Upper lobe of left lung (tissue), 6 donors: ENCODE results near the gene NHERF1. TPM values are rescaled to one million over a fixed set of nuclear protein-coding genes. Genes with fewer than 3 reads are reported as not detected.

Experiments used
- ATAC-seq, 2 donors: fragments of 200-7000 bp; cut with Tn5 transposase; one replicate each; pipeline ENCODE4 v1.9.1; 2022; ENCODE audit warnings: mild to moderate bottlenecking in 2 of 2, moderate library complexity in 2 of 2; ENCODE audit not compliant: low FRiP score in 2 of 2
- DNase-seq, 2 donors: peaks; one replicate each; pipeline ENCODE4 v3.0.0-alpha.2; 2019 to 2020
- H3K27ac ChIP-seq, 4 donors: fragments of 200-600 bp; sonication (generic); one replicate each; pipeline ENCODE4 v1.5.1; 2016 to 2019
- H3K27me3 ChIP-seq, 4 donors: fragments of 200-600 bp; sonication (generic); one replicate each; pipeline ENCODE4 v1.5.1; 2017 to 2019
- H3K36me3 ChIP-seq, 4 donors: fragments of 200-600 bp; sonication (generic); one replicate each; pipeline ENCODE4 v1.5.1; 2016 to 2019
- H3K4me1 ChIP-seq, 4 donors: fragments of 200-600 bp; sonication (generic); one replicate each; pipeline ENCODE4 v1.5.1; 2018 to 2019
- H3K4me3 ChIP-seq, 4 donors: fragments of 200-600 bp; sonication (generic); one replicate each; pipeline ENCODE4 v1.5.1; 2017 to 2019; ENCODE audit warnings: mild to moderate bottlenecking in 2 of 4, moderate library complexity in 1 of 4
- H3K9me3 ChIP-seq, 4 donors: fragments of 200-600 bp; sonication (generic); one replicate each; pipeline ENCODE4 v1.5.1; 2018 to 2019
- EP300 ChIP-seq, 4 donors: sonication (generic); formaldehyde crosslinking; IDR thresholded peaks; one replicate each; pipeline ENCODE4 v1.5.1; 2017; ENCODE audit warnings: antibody characterized with exemption in 4 of 4, control low read depth in 2 of 4
- POLR2A ChIP-seq, 4 donors: fragments of 450-650 bp; IDR thresholded peaks; one replicate each; pipeline ENCODE4 v1.5.1; 2016 to 2017; ENCODE audit warnings: antibody characterized with exemption in 4 of 4, mild to moderate bottlenecking in 2 of 4
- POLR2AphosphoS5 ChIP-seq, 2 donors: sonication (generic); formaldehyde crosslinking; IDR thresholded peaks; one replicate each; pipeline ENCODE4 v1.5.1; 2017; ENCODE audit warnings: antibody characterized with exemption in 2 of 2
- WGBS, 2 donors: methylation state at CpG; one replicate each; pipeline ENCODE4 v1.1.5; 2017 to 2018; 5-methylcytosine and 5-hydroxymethylcytosine counted together
- total RNA-seq, 6 donors: library from RNA; depleted of rRNA in 4 of 6; stranded (reverse); fragments of >200 nt in 4 of 6; gene quantifications; one replicate each; pipeline versions ENCODE4 v1.1.0 to v1.2.1, GENCODE V29; 2016 to 2021
- TF ChIP-seq, protein P1 (sequence below), 6 experiments: fragments of 450-650 bp in 4 of 6; fragments of 200-600 bp in 2 of 6; sonication (generic) in 2 of 6; IDR thresholded peaks; one replicate each; pipeline ENCODE4 v1.5.1; 2016 to 2019; ENCODE audit warnings: antibody characterized with exemption in 6 of 6
- donor health status: DM: no; HTN: no; CAD: no; lungs with moderate emphysema.
- donor health status: DM: no; HTN: yes; CAD: no; lungs with severe emphysema.

The NHERF1 gene
- total RNA-seq, 6 donors from 2014 or later: 21.6 to 49.4 (median 34.8) TPM

DNA sequence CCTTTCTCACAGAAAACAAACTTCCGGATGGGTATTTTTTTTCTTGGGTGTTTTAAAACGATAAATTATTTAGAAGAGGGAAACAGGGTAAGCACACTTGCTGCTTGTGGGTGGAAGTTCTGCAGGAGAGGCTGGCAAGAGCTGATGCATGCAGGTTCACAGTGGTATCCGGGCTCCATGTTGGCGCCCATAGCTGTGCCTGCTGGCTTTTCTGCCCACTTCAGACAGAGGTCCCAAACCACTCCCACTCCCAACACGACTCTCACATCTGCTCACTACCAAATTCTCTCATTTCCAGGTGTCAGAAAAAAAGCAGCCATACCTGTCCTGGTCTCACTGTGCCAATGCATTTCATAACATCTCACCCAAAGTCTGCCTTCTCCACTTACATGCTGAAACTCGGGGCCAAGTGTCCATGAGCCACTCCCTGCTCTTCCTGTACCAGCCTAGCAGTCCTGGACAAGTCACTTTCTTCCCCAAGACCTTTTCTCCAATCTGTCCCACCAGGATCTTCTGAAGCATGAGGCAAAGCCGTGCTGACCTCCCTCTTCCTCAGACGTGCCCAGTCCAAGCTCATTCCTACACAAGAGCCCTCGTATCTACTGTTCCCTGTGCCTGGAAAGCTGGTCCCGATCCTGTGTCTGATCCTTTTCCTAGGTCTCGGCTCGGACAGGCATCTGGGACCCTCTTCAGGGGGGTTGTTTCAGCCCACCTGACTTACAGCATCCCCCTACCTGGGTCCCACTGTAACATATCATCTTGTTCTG, 37.2 kb upstream of the NHERF1 start:
- Histone ChIP-seq H3K36me3 (no peaks in the 10 kb centered on the region), H3K27me3 (no peaks in the 10 kb centered on the region), H3K9me3 (no peaks in the 10 kb centered on the region), H3K27ac (no peak overlapping the region), H3K4me3 (peak overlapping the region in 3 of 4 donors; percentile 4 to 47 (median 10)), H3K4me1 (peaks cover 0 to 28% (median 0%) of the 10 kb centered on the region in 4 donors)
- TF ChIP-seq POLR2AphosphoS5 (IDR thresholded peaks at IDR 0.05): no peak
- TF ChIP-seq, protein P1, sequence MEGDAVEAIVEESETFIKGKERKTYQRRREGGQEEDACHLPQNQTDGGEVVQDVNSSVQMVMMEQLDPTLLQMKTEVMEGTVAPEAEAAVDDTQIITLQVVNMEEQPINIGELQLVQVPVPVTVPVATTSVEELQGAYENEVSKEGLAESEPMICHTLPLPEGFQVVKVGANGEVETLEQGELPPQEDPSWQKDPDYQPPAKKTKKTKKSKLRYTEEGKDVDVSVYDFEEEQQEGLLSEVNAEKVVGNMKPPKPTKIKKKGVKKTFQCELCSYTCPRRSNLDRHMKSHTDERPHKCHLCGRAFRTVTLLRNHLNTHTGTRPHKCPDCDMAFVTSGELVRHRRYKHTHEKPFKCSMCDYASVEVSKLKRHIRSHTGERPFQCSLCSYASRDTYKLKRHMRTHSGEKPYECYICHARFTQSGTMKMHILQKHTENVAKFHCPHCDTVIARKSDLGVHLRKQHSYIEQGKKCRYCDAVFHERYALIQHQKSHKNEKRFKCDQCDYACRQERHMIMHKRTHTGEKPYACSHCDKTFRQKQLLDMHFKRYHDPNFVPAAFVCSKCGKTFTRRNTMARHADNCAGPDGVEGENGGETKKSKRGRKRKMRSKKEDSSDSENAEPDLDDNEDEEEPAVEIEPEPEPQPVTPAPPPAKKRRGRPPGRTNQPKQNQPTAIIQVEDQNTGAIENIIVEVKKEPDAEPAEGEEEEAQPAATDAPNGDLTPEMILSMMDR (IDR thresholded peaks at IDR 0.05): no peak
- TF ChIP-seq POLR2A (IDR thresholded peaks at IDR 0.05): no peak
- TF ChIP-seq EP300 (IDR thresholded peaks at IDR 0.05): no peak
- 54 to 61% methylated on average over 12 of the region's 12 CpGs for WGBS, 2 donors
- ATAC-seq: no peak
- DNase-seq: no peak

DNA sequence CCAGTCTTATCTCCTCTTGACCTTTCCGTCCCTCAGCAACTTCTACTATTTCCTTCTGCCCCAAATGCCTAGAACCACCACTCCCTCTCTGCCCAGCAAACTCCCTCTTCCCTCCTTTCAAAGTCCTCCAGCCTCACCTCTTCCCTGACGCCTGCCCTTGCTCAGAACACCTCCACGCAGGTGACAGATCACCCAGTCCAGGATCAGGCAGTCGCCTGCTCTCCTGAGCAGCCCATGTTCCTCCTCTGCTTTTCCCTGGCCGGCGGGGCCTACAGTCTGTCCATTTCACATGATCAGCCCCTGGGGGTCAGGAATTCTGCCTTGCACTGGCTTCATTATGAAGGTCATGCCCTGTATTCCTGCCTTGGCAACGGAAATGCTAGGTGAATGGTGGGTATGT, 36.1 kb upstream of the NHERF1 start:
- H3K27ac ChIP-seq: peak overlapping the region; percentile 53 to 77 (median 64)
- no peaks in the 10 kb centered on the region for H3K36me3 ChIP-seq
- peak in 1 of 2 donors; percentile 37 for ATAC-seq
- peaks cover 0 to 28% (median 0%) of the 10 kb centered on the region in 4 donors for H3K4me1 ChIP-seq
- H3K4me3 ChIP-seq: peak overlapping the region in 3 of 4 donors; percentile 26 to 47 (median 33)
- TF ChIP-seq POLR2AphosphoS5 (IDR thresholded peaks at IDR 0.05): no peak
- no peak for TF ChIP-seq EP300 (IDR thresholded peaks at IDR 0.05)
- TF ChIP-seq, protein P1 (IDR thresholded peaks at IDR 0.05): no peak
- no peaks in the 10 kb centered on the region for H3K27me3 ChIP-seq
- no peaks in the 10 kb centered on the region for H3K9me3 ChIP-seq
- DNase-seq: no peak
- WGBS, 2 donors: 49 to 50% methylated on average over 6 to 7 of the region's 7 CpGs

DNA sequence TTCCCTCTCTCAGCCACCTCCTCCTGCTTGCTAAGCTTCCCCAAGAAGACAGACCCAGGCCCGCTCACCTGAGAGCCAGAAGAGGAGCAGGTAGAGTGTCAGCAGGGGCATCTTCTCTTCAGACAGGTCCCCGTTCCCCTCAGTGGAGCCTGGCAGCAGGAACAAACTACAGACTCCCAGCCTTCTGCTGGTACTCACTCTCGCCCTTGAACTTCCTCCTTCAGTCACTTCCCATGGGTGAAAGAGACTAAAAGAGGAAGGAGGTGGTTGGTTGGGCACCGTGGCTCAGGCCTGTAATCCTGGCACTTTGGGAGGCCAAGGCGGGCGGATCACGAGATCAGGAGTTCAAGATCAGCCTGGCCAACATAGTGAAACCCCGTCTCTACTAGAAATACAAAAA, 35.7 kb upstream of the NHERF1 start, which contains the start of gene CD300LF:
TSS of gene CD300LF (minus strand) at position 168 of the 400 bp plus-strand sequence. CDS start at position 111, 57 bp downstream.
- DNase-seq: peak in 1 of 2 donors; percentile 75
- peak within 1 kb of the TSS; percentile 53 to 77 (median 64) for H3K27ac ChIP-seq
- peaks cover 0 to 28% (median 0%) of the 10 kb centered on the region in 4 donors for H3K4me1 ChIP-seq
- H3K4me3 ChIP-seq: peak within 1 kb of the TSS in 3 of 4 donors; percentile 26 to 47 (median 33)
- TF ChIP-seq EP300 (IDR thresholded peaks at IDR 0.05) (no peak), POLR2A (IDR thresholded peaks at IDR 0.05) (peak in 1 of 4 donors; percentile 58), POLR2AphosphoS5 (IDR thresholded peaks at IDR 0.05) (peak in 1 of 2 donors; percentile 13)
- TF ChIP-seq, protein P1 (IDR thresholded peaks at IDR 0.05): no peak
- H3K27me3 ChIP-seq: no peaks in the 10 kb centered on the region
- no peaks in the 10 kb centered on the region for H3K9me3 ChIP-seq
- peak; percentile 44 to 89 for ATAC-seq
- H3K36me3 ChIP-seq: no peaks in the 10 kb centered on the region
- WGBS, 2 donors: 53 to 81% methylated on average over 8 of the region's 8 CpGs

DNA sequence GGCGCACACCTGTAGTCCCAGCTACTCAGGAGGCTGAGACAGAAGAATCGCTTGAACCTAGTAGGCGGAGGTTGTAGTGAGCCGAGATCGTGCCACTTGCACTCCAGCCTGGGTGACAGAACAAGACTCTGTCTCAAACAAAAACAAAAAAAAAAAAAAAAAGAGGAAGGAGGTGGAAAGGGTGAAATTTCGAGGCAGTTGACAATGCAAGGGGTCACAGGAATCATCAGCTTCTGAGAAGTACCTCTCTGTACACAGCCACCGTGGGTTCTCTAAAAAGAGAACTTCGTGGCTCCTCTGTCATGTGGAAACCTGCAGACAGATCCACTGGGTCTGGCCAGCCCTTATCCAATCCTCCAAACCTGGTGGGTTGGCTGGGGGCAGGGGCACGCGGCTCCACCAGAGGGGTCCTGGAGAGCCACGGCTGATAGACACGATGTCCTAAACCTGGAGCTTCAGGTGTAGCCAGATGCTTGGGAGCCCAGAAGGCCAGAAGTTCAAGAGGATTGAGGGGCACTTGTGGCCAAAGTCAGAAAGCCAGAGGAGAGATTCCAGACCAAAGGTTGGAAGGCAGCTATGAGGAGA, 35.2 kb upstream of the NHERF1 start:
- no peaks in the 10 kb centered on the region for H3K9me3 ChIP-seq
- DNase-seq: no peak
- H3K27ac ChIP-seq: peak overlapping the region; percentile 34 to 77 (median 64)
- ATAC-seq: peak; percentile 38 to 40
- WGBS, 2 donors: 67 to 75% methylated on average over 12 of the region's 12 CpGs
- H3K36me3 ChIP-seq: no peaks in the 10 kb centered on the region
- no peak for TF ChIP-seq POLR2AphosphoS5 (IDR thresholded peaks at IDR 0.05)
- TF ChIP-seq EP300 (IDR thresholded peaks at IDR 0.05): no peak
- TF ChIP-seq POLR2A (IDR thresholded peaks at IDR 0.05): no peak
- TF ChIP-seq, protein P1 (IDR thresholded peaks at IDR 0.05): no peak
- peaks cover 0 to 28% (median 0%) of the 10 kb centered on the region in 4 donors for H3K4me1 ChIP-seq
- H3K4me3 ChIP-seq: no peak overlapping the region
- H3K27me3 ChIP-seq: no peaks in the 10 kb centered on the region
